Activated CD4-positive, alpha-beta T cell treated with anti-CD3 and anti-CD28 coated beads for 4 hours (primary cell): ENCODE results near the gene NTF4.
"Not testable (repeated sequence)": the region's sequence is repeated elsewhere in the genome, so short reads cannot be mapped to it uniquely, and the experiment has no call there.

ENCODE experiments used
- DNase-seq, 2 donors: peaks; one replicate each; pipeline ENCODE4 v3.0.0-alpha.2; 2020

The NTF4 gene

GRCh38 chr19:49086296-49086695, 21.7 kb upstream of the NTF4 start:
- DNase-seq = no peak

DNA sequence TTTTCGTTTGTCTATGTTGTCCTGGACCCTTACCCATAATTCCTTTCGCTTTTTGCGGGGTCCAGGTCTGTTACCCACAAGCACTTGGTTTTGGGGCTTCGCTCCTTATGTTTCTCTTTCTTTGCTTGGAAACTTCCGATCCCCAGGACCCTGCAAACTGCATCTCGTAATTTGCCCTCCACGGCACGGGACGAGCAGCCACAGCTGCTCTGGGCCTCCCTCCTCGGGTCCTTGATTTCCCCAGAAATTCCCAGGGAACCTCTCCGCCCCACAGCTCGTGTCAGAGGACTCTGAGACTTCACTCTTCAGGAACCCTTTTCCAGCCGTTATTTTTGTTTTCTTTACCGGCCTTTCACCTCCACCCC, 21.2 kb upstream of the NTF4 start:
- DNase-seq = no peak

GRCh38 chr19:49085020-49085867, 20.6 kb upstream of the NTF4 start, which contains the start of gene SNRNP70:
Gene SNRNP70 (plus strand): TSS chr19:49085451. CDS start chr19:49086415, 964 bp downstream.
- DNase-seq = peak; percentile 97 to 99

- DNase-seq = no peak
Observed at GRCh38 chr19:49084206-49085019, 19.8 kb upstream of the NTF4 start.

DNA sequence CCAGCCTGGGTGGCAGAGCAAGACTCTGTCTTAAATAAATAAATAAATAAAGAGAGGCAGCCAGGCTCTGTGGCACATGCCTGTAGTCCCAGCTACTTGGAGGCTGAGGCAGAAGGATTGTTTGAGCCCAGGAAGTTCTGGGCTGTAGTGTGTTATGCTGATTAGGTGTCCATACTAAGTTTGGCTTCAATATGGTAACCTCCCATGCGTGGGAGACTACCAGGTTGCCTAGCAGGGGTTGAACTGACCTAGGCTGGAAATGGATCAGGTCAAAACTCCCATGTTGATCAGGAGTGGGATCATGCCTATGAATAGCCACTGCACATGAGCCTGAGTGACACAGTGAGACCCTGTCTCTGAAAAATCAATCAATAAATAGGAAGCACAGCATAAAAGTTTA, 16.7 kb upstream of the NTF4 start:
- no peak for DNase-seq

DNA sequence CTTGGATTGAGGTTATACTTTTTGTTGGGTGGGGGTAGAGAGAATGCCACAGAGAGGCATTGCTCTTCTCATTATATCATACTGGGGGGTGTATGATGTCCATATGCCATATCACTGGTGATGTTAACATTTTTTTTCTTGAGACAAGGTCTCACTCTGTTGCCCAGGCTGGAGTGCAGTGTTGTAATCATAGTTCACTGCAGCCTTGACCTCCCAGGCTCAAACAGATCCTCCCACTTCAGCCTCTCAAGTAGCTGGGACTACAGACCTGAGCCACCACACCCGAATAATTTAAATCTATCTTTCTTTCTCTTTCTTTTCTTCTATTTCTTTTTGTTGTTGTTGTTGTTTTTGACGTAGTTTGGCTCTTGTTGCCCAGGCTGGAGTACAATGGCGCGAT, 15.8 kb upstream of the NTF4 start:
- DNase-seq = no peak

- not testable (repeated sequence) for DNase-seq
Observed at GRCh38 chr19:49074869-49075268, 10.3 kb upstream of the NTF4 start.

DNA sequence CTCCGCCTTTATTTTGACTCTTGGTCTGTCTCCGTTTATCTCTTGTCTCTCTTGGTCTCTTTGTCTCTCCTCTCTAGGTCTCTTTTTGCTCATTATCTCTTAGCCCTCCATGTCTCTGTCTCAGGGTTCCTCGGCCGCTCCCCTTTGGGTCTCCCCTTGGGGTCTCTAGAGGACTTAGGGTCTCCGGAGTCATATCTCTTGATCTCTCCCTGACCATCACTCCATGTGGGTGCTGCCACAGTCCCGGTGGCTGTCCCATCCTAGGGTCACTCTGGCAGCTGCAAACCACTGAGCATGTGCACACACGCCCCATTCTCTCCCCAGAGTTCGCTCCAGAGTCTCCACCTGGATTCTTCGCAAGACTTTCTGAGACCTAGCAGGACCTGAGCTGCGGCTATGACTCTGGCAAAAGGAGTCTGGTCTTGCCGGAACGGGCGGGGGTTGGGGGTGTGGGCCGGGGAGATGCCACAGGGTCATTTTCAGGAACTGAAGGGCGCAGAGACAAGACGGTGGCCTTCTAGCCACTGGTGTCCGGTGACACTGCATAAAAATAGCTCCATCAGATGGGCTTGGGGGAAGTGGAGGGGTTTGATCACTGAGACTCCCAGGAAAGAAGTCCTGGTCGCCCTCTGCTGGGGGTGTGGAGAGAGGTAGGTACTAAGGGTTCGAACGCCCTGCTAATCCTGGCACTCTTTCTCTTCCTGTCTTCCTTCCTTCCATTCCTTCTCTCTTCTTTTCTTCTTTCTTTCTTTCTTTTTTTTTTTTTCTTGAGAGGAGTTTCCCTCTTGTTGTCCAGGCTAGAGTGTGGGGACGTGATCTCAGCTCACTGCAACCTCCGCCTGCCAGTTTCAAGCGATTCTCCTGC, 9.1 kb upstream of the NTF4 start:
- no peak for DNase-seq

GRCh38 chr19:49071860-49072547, 7.4 kb upstream of the NTF4 start:
- peak; percentile 26 to 33 for DNase-seq

DNA sequence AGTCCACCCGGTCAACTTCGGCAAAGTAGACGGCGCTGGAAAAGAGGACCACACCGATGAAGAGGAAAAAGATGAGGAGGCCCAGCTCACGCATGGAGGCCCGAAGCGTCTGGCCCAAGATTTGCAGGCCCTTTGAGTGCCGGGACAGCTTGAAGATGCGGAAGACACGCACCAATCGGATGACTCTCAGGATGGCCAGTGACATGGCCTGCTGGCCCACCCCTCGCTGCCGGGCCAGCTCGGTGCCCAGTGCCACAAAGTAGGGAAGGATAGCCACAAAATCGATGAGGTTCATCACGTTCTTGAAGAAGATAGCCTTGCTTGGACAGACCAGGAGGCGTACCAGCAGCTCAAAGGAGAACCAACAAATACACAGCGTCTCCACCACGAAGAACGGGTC, 5.8 kb upstream of the NTF4 start:
- DNase-seq = no peak

- no peak for DNase-seq
Observed at GRCh38 chr19:49069026-49069425, 4.4 kb upstream of the NTF4 start.

GRCh38 chr19:49067554-49067953, 2.9 kb upstream of the NTF4 start:
- no peak for DNase-seq

DNA sequence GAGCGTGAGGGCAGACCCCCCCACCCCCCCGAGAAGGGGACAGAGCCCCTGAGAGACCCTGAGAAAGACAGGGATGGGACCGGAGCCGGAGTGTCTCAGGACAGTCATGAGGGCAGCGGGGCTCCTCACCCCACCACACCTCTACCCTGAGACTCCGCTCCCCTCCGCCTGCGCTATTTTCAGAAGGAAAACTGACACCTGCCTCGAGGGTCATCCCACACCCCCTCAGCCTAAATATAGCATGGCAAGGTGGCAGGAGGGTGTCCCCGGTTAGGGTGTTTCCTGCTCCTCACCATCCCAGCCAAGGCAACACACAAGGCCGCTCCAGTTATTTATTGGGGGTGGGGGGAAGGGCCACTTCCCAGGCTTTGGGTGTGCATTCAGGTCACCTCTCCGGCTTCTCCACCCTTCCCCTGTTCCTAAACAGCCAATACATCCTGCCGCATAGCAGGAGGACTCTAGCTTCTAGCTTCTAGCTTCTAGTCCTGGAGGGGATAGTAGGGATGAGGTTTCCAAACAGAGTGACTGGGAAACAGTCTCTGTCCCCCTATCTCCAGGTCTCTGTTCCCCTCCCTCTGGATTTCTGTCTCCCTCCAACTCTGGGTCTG, 1.4 kb upstream of the NTF4 start:
- no peak for DNase-seq

DNA sequence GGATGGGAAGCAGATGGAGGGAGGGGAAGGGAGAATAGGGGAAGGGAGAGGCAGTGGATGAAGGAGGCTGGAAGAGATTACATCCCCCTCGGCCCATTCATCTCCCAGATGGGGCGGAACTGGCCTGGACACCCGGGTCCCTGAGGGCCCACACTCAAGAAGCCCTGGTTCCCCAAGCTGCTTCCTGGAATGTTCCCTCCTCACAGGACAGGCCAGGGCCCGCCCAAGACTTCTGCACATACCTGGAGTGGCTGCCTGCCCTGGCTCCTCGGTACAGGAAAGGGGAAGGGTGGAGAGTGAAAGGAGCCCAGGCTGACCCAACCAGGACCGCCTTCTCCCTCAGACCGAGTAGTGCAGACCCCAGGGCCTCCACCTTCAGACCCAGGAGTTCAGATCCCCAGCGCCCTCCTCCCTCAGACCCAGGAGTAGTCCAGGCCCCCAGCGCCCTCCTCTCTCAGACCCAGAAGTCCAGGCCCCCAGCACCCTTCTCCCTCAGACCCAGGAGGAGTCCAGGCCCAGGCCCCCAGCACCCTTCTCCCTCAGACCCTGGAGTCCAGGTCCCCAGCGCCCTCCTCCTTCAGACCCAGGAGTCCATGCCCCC, 489 bp downstream of the NTF4 start:
- no peak for DNase-seq

DNA sequence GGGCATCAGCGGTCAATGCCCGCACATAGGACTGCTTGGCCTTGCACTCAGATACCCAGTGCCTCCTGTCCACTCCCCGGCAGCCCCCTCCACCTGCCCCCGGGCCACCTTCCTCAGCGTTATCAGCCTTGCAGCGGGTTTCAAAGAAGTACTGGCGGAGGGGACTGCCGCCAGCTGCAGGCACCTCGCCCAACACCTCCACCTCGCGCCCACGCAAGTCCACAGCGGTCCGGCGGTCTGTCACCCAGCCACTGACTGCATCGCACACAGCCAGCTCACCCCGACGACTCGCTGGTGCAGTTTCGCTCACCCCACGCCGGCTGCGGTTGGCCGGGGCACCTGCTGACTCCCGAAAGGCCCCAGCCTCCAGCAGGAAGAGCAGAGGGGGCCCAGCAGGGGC, 3.2 kb downstream of the NTF4 start:
- DNase-seq = no peak

- DNase-seq = no peak
Observed at GRCh38 chr19:49061000-49061399, 3.6 kb downstream of the NTF4 start.

DNA sequence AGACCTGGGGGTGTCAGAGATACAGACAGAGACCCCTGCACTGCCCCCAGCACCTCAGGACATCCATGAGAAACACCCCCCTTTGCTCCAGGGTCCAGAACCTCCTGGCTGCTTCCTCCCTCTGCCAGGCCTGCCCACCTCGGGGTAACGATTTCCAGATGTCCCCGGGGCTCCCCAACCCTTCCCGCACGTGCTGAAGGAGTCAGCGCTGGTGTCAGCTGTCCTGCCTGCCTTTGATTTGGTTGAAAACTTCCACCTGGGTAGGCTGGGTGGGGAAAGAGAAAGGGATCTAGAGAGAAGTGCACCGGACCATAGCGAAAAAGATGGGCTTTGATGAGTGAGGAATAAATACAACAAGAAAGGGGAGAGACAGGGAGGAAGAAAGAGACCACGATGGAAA, 5.6 kb downstream of the NTF4 start:
- DNase-seq = no peak

DNA sequence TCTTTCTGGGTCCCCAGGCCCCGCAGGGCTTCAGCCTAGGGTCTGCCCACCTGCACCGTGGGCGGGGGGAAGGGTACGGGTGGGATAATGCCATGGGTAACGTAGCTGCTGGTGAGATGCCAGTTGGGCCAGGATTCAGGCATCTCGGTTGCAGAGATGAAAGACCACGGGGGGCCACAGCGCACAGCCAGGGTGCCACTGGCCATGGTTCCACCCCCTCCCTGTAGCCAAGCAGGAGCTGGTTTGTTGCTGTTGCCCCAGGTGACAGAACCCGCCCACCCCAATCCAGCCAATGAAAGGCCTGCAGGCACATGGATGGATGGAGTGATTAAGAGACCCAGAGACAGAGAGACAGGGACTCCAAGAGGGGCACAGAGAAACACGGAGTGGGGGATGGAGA, 6.1 kb downstream of the NTF4 start:
- no peak for DNase-seq

GRCh38 chr19:49057636-49058234, 6.9 kb downstream of the NTF4 start, which contains the start of gene CGB7:
Gene CGB7 (minus strand): TSS chr19:49057749. CDS start chr19:49055375, 2,374 bp downstream.
- peak; percentile 33 to 44 for DNase-seq

DNA sequence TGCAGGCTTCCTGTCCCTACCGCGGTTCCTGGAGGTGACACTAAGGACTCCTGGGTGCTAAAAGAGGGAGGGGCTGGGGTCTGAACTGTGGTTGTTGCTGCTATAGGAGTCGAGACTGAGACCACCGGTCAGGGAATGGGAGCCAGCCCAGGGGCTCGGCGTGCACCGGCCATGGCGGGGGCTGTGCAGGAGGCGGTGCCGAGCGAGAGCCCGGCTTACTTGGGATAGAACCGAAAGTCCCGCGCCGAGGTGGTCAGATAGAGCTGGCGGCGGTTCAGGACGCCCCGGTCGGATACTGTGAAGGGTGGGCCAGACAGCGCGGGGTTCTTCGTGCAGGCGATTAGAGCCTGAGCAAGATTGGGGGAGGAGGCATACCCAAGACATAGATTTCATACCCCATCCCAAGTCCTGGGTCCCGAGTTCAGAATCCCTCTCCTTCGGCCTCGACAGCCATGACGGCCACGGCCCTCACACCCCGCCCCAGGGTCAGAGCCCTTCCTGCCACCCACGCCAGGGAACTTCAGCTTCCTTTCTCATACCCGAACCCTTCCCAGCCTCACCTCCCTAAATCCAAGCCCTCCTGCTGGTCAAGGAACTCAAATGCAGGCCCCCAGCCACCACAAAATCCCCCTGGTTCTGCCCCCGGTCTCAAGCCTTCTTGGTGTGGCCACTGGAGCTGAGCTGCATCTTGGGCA, 7.6 kb downstream of the NTF4 start:
- not testable (repeated sequence) for DNase-seq
